Kidney epithelial cell (primary cell): ENCODE measurements around the gene ZC3H6. TPM values are rescaled to one million over a fixed set of nuclear protein-coding genes. Genes with fewer than 3 reads are reported as not detected.

ENCODE experiments used
- DNase-seq: peaks from one replicate; pipeline ENCODE4 v3.0.0-alpha.2; 2010; ENCODE audit warnings: low read depth
- H3K27me3 ChIP-seq: 2 replicates; pipeline ENCODE4 v1.6.0; 2011; ENCODE audit warnings: low read length; ENCODE audit not compliant: control insufficient read depth, insufficient read depth
- H3K36me3 ChIP-seq: 2 replicates; pipeline ENCODE4 v1.5.1; 2011; ENCODE audit warnings: low read length; ENCODE audit not compliant: control insufficient read depth, insufficient read depth
- H3K4me3 ChIP-seq: 2 replicates; pipeline ENCODE4 v1.5.1; 2011; ENCODE audit warnings: low read depth, mild to moderate bottlenecking, control low read depth, low read length
- total RNA-seq: library from RNA; depleted of rRNA; stranded (reverse); fragments of >200 nt; gene quantifications from 2 replicates; pipeline ENCODE4 v1.2.3, GENCODE V29; 2015
- TF ChIP-seq, protein P1 (sequence below): IDR thresholded peaks from 2 replicates; pipeline ENCODE4 v1.5.1; 2011; ENCODE audit warnings: mild to moderate bottlenecking, moderate library complexity, low read length, control low read depth, inconsistent platforms; ENCODE audit not compliant: insufficient read depth, poor library complexity, severe bottlenecking

The ZC3H6 gene
- total RNA-seq, 1 donor from 2014 or later: 8.4 TPM

DNA sequence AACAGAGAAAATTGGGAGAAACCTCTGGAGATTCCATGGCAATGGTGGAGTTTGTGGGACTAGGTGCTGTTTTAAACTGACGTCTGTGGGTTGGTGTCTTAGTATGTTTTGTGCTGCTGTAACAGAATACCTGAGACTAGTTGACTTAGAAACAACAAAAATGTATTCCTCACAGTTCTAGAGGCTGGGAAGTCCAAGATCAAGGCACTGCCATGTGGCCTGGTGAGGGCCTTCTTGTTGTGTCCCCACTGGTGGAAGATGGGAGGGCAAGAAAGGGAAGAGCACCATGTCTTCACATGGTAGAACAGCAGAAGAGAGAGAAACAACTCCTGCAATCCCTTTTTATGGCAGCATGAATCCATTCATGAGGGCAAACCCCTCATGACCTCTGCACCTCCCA is 6.8 kb upstream of the ZC3H6 start:
- DNase-seq: no peak
- no peaks in the 10 kb centered on the region for H3K27me3 ChIP-seq
- TF ChIP-seq, protein P1, sequence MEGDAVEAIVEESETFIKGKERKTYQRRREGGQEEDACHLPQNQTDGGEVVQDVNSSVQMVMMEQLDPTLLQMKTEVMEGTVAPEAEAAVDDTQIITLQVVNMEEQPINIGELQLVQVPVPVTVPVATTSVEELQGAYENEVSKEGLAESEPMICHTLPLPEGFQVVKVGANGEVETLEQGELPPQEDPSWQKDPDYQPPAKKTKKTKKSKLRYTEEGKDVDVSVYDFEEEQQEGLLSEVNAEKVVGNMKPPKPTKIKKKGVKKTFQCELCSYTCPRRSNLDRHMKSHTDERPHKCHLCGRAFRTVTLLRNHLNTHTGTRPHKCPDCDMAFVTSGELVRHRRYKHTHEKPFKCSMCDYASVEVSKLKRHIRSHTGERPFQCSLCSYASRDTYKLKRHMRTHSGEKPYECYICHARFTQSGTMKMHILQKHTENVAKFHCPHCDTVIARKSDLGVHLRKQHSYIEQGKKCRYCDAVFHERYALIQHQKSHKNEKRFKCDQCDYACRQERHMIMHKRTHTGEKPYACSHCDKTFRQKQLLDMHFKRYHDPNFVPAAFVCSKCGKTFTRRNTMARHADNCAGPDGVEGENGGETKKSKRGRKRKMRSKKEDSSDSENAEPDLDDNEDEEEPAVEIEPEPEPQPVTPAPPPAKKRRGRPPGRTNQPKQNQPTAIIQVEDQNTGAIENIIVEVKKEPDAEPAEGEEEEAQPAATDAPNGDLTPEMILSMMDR: no peak
- H3K4me3 ChIP-seq: no peak overlapping the region
- H3K36me3 ChIP-seq: no peaks in the 10 kb centered on the region

DNA sequence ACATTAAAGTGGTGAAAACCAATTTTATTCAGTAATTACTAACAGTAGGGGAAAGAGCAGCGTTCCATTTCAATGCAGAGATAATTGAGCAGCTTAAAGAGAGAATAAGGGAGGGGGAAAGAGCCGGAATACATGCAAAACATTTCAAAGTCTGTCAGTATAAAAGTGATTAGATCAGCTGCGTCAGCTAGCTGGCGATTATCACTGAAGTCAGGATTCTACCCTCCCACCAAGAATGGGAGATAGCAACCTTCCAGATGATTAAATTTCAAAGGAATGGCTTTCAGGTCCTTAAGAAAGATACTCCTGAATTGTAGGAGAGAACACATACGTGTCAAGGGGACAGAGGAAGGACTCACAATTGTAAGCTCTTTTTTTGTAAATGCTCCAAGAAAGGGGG is 2.7 kb upstream of the ZC3H6 start:
- Histone ChIP-seq H3K36me3 (no peaks in the 10 kb centered on the region), H3K27me3 (no peaks in the 10 kb centered on the region), H3K4me3 (no peak overlapping the region)
- TF ChIP-seq, protein P1: no peak
- no peak for DNase-seq

DNA sequence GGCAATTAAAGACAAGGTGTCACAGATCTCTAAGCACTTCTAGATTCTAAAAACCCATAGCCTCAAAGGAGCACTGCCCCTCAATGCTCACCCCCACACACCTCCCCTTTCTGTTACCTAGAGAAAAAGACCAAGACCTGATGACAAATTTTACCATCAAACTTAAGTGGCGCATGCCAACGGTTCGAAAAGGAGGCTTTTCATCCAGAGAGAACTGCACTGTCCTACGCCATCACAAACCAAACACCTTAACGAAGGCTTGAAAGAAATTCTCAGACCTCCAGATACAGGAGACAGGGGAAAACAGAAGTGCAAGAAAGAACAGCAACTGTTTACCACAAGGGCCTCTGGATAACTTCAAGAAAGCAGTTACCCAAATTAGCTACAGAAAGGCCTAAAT is 2.0 kb upstream of the ZC3H6 start:
- H3K36me3 ChIP-seq: no peaks in the 10 kb centered on the region
- TF ChIP-seq, protein P1: no peak

GRCh38 chr2:112275887-112276773 is 733 bp downstream of the ZC3H6 start:
- peak; percentile 23 for DNase-seq
- H3K36me3 ChIP-seq: no peaks in the 10 kb centered on the region
- TF ChIP-seq, protein P1: no peak
- no peaks in the 10 kb centered on the region for H3K27me3 ChIP-seq
- peak overlapping the region; percentile 94 for H3K4me3 ChIP-seq

More for the DNA sequence above, 2.0 kb upstream of the ZC3H6 start:
- no peaks in the 10 kb centered on the region for H3K27me3 ChIP-seq
- H3K4me3 ChIP-seq: no peak overlapping the region
- no peak for DNase-seq

- Histone ChIP-seq H3K27me3 (no peaks in the 10 kb centered on the region), H3K4me3 (no peak overlapping the region), H3K36me3 (no peaks in the 10 kb centered on the region)
- TF ChIP-seq, protein P1: no peak
- DNase-seq: no peak
Observed at GRCh38 chr2:112276954-112277353, 1.6 kb downstream of the ZC3H6 start.
